Right lobe of liver (tissue), 4 donors: ENCODE data around the gene KCNT1.

ENCODE experiments used
- CTCF ChIP-seq, 4 donors: fragments of 200-600 bp in 3 of 4; fragments of 450-650 bp in 1 of 4; IDR thresholded peaks; one replicate each; pipeline versions ENCODE4 v1.5.1 to v1.8.0; 2016 to 2022; ENCODE audit warnings: antibody characterized with exemption in 4 of 4, mild to moderate bottlenecking in 2 of 4
- POLR2A ChIP-seq: fragments of 450-650 bp; IDR thresholded peaks from one replicate; pipeline ENCODE4 v1.6.1; 2017; ENCODE audit warnings: antibody characterized with exemption, mild to moderate bottlenecking
- donor health status: DM: no; HTN: no; CAD: no.
- donor health status: DM: no; HTN: no; CAD: no.
- donor health status: DM: no; HTN: yes; CAD: no.

GRCh38 chr9:135791431-135792267 lies 89.7 kb downstream of the KCNT1 start:
- TF ChIP-seq CTCF (IDR thresholded peaks at IDR 0.05) (no peak), POLR2A (no peak)
